ENCODE measurements around the gene CHKA. TPM values are rescaled to one million over a fixed set of nuclear protein-coding genes. Genes with fewer than 3 reads are reported as not detected.
"Not testable (repeated sequence)": the region's sequence is repeated elsewhere in the genome, so short reads cannot be mapped to it uniquely, and the experiment has no call there.

The CHKA gene
- total RNA-seq, 2 donors from 2014 or later: 72.1 to 92.6 TPM

- peak overlapping the region; percentile 78 to 97 (median 90) for H3K27ac ChIP-seq
- no peaks in the 10 kb centered on the region for H3K27me3 ChIP-seq
- WGBS, 2 donors: 13 to 15% methylated on average over 12 of the region's 12 CpGs
- H3K36me3 ChIP-seq (replicated peaks in 1 of 2; ENCODE audit: insufficient read depth in 1 of 2, low read depth in 2 of 2): no peaks in the 10 kb centered on the region
- intact Hi-C loops (cut with DNase I): no loop called here
- H3K4me1 ChIP-seq: peaks cover 80% of the 10 kb centered on the region
- DNase-seq (peak; percentile 92 to 96 (median 96)), ATAC-seq (peak; percentile 95)
- no peaks in the 10 kb centered on the region for H3K9me3 ChIP-seq
- TF ChIP-seq CTCF (IDR thresholded peaks at IDR 0.05) (no peak), POLR2A (IDR thresholded peaks at IDR 0.05) (peak in 2 of 3 donors; percentile 54 to 63)
- H3K4me3 ChIP-seq: no peak overlapping the region
Observed at GRCh38 chr11:68099474-68100405, 21.4 kb downstream of the CHKA start.

- Histone ChIP-seq H3K4me3 (no peak overlapping the region), H3K27me3 (no peaks in the 10 kb centered on the region), H3K4me1 (peaks cover 79% of the 10 kb centered on the region), H3K27ac (peak overlapping the region; percentile 78 to 97 (median 90)), H3K36me3 (replicated peaks in 1 of 2; ENCODE audit: insufficient read depth in 1 of 2, low read depth in 2 of 2) (no peaks in the 10 kb centered on the region), H3K9me3 (no peaks in the 10 kb centered on the region)
- no peak for DNase-seq
- intact Hi-C loops (cut with DNase I): no loop called here
- TF ChIP-seq POLR2A (IDR thresholded peaks at IDR 0.05) (no peak), CTCF (IDR thresholded peaks at IDR 0.05) (no peak)
- no peak for ATAC-seq
Observed at GRCh38 chr11:68099057-68099456, 22.1 kb downstream of the CHKA start.

GRCh38 chr11:68096962-68097361, 24.2 kb downstream of the CHKA start:
- H3K4me3 ChIP-seq: no peak overlapping the region
- peak overlapping the region; percentile 36 to 97 (median 90) for H3K27ac ChIP-seq
- ATAC-seq (no peak), DNase-seq (no peak)
- 88% methylated on average over 8 of the region's 8 CpGs for WGBS, 2 donors
- peaks cover 76% of the 10 kb centered on the region for H3K4me1 ChIP-seq
- intact Hi-C loops (cut with DNase I): no loop called here
- no peaks in the 10 kb centered on the region for H3K27me3 ChIP-seq
- no peaks in the 10 kb centered on the region for H3K9me3 ChIP-seq
- H3K36me3 ChIP-seq (replicated peaks in 1 of 2; ENCODE audit: insufficient read depth in 1 of 2, low read depth in 2 of 2): no peaks in the 10 kb centered on the region
- TF ChIP-seq POLR2A (IDR thresholded peaks at IDR 0.05): no peak
- no peak for TF ChIP-seq CTCF (IDR thresholded peaks at IDR 0.05)

DNA sequence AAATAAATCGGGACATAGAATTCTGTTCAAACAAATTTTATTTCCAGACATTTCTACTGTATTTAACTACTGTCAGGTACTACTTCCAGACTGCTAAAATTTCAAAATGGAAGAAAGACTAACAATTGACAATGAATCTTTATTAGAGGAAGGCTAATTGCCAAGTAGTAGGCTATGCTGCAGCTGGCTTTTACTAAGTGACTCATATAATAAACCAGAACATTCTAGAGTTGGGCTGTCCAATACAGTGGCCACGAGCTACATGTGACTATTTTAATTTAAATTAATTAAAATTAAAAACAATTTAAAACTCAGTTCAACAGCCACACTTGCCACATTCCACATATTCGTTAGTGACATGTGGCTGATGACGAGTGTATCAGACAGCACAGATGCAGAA, 27.6 kb downstream of the CHKA start:
- DNase-seq: no peak
- intact Hi-C loops (cut with DNase I): no loop called here
- H3K27me3 ChIP-seq: no peaks in the 10 kb centered on the region
- H3K27ac ChIP-seq: peak overlapping the region in 1 of 4 donors; percentile 19
- 68 to 70% methylated on average over 4 of the region's 4 CpGs for WGBS, 2 donors
- no peak overlapping the region for H3K4me3 ChIP-seq
- ATAC-seq: no peak
- TF ChIP-seq CTCF (IDR thresholded peaks at IDR 0.05): no peak
- TF ChIP-seq POLR2A (IDR thresholded peaks at IDR 0.05): no peak
- no peaks in the 10 kb centered on the region for H3K9me3 ChIP-seq
- no peaks in the 10 kb centered on the region for H3K36me3 ChIP-seq (replicated peaks in 1 of 2; ENCODE audit: insufficient read depth in 1 of 2, low read depth in 2 of 2)
- H3K4me1 ChIP-seq: peaks cover 68% of the 10 kb centered on the region

- ATAC-seq; intact Hi-C loops (cut with DNase I); H3K36me3 ChIP-seq (replicated peaks in 1 of 2; ENCODE audit: insufficient read depth in 1 of 2, low read depth in 2 of 2); H3K9me3 ChIP-seq; H3K4me3 ChIP-seq; H3K27ac ChIP-seq; H3K27me3 ChIP-seq; DNase-seq: not testable (repeated sequence)
- peaks cover 62% of the 10 kb centered on the region for H3K4me1 ChIP-seq
- 88 to 93% methylated on average over 3 of the region's 3 CpGs for WGBS, 2 donors
Observed at GRCh38 chr11:68092946-68093345, 28.2 kb downstream of the CHKA start.

All from body of pancreas (tissue), 4 donors.